ENCODE measurements around the gene CFAP57. TPM values are rescaled to one million over a fixed set of nuclear protein-coding genes. Genes with fewer than 3 reads are reported as not detected.

Gene CFAP57
- total RNA-seq, 4 donors from 2014 or later, result 0.10 to 0.81 (median 0.11) TPM; not detected in 1

- 93% methylated on average over 5 of the region's 6 CpGs for WGBS
- TF ChIP-seq POLR2AphosphoS5 (IDR thresholded peaks at IDR 0.05), result no peak
- no peak for TF ChIP-seq POLR2A (IDR thresholded peaks at IDR 0.05)
- TF ChIP-seq EP300 (IDR thresholded peaks at IDR 0.05), result no peak
- TF ChIP-seq, protein P1, sequence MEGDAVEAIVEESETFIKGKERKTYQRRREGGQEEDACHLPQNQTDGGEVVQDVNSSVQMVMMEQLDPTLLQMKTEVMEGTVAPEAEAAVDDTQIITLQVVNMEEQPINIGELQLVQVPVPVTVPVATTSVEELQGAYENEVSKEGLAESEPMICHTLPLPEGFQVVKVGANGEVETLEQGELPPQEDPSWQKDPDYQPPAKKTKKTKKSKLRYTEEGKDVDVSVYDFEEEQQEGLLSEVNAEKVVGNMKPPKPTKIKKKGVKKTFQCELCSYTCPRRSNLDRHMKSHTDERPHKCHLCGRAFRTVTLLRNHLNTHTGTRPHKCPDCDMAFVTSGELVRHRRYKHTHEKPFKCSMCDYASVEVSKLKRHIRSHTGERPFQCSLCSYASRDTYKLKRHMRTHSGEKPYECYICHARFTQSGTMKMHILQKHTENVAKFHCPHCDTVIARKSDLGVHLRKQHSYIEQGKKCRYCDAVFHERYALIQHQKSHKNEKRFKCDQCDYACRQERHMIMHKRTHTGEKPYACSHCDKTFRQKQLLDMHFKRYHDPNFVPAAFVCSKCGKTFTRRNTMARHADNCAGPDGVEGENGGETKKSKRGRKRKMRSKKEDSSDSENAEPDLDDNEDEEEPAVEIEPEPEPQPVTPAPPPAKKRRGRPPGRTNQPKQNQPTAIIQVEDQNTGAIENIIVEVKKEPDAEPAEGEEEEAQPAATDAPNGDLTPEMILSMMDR (IDR thresholded peaks at IDR 0.05), result no peak
- Histone ChIP-seq H3K4me1 (peaks cover 7% of the 10 kb centered on the region), H3K36me3 (no peaks in the 10 kb centered on the region), H3K4me3 (no peak overlapping the region), H3K9me3 (no peaks in the 10 kb centered on the region), H3K27me3 (no peaks in the 10 kb centered on the region), H3K27ac (no peak overlapping the region)
- no peak for DNase-seq (ENCODE audit: low spot score in 2 of 2)
Observed at GRCh38 chr1:43243299-43243698, 71.2 kb downstream of the CFAP57 start.

GRCh38 chr1:43246466-43247213, 74.5 kb downstream of the CFAP57 start:
- DNase-seq (ENCODE audit: low spot score in 2 of 2), result no peak
- Histone ChIP-seq H3K9me3 (no peaks in the 10 kb centered on the region), H3K4me3 (no peak overlapping the region), H3K27ac (no peak overlapping the region), H3K36me3 (no peaks in the 10 kb centered on the region), H3K27me3 (no peaks in the 10 kb centered on the region), H3K4me1 (no peaks in the 10 kb centered on the region)
- 97% methylated on average over 4 of the region's 4 CpGs for whole genome bisulfite sequencing
- TF ChIP-seq POLR2A (IDR thresholded peaks at IDR 0.05) (no peak), POLR2AphosphoS5 (IDR thresholded peaks at IDR 0.05) (no peak), EP300 (IDR thresholded peaks at IDR 0.05) (no peak)
- TF ChIP-seq, protein P1 (IDR thresholded peaks at IDR 0.05), result no peak

- Histone ChIP-seq H3K27me3 (no peaks in the 10 kb centered on the region), H3K27ac (no peak overlapping the region), H3K4me1 (no peaks in the 10 kb centered on the region), H3K9me3 (no peaks in the 10 kb centered on the region), H3K36me3 (no peaks in the 10 kb centered on the region), H3K4me3 (no peak overlapping the region)
- no peak for TF ChIP-seq POLR2A (IDR thresholded peaks at IDR 0.05)
- no peak for TF ChIP-seq POLR2AphosphoS5 (IDR thresholded peaks at IDR 0.05)
- TF ChIP-seq EP300 (IDR thresholded peaks at IDR 0.05), result no peak
- TF ChIP-seq, protein P1 (IDR thresholded peaks at IDR 0.05), result no peak
- WGBS, result 80% methylated on average over 6 of the region's 6 CpGs
- DNase-seq (ENCODE audit: low spot score in 2 of 2), result no peak
Observed at GRCh38 chr1:43247256-43247921, 75.3 kb downstream of the CFAP57 start.

GRCh38 chr1:43250351-43250761, 78.2 kb downstream of the CFAP57 start:
- Histone ChIP-seq H3K4me3 (no peak overlapping the region), H3K27ac (no peak overlapping the region), H3K4me1 (no peaks in the 10 kb centered on the region), H3K9me3 (no peaks in the 10 kb centered on the region), H3K27me3 (no peaks in the 10 kb centered on the region), H3K36me3 (no peaks in the 10 kb centered on the region)
- TF ChIP-seq POLR2A (IDR thresholded peaks at IDR 0.05) (no peak), EP300 (IDR thresholded peaks at IDR 0.05) (no peak), POLR2AphosphoS5 (IDR thresholded peaks at IDR 0.05) (no peak)
- TF ChIP-seq, protein P1 (IDR thresholded peaks at IDR 0.05), result no peak
- WGBS, result 75% methylated on average over 3 of the region's 3 CpGs
- DNase-seq (ENCODE audit: low spot score in 2 of 2), result no peak

GRCh38 chr1:43251024-43251423, 78.9 kb downstream of the CFAP57 start:
- no peak overlapping the region for H3K27ac ChIP-seq
- H3K9me3 ChIP-seq, result no peaks in the 10 kb centered on the region
- H3K4me3 ChIP-seq, result no peak overlapping the region
- no peaks in the 10 kb centered on the region for H3K27me3 ChIP-seq
- H3K36me3 ChIP-seq, result no peaks in the 10 kb centered on the region
- DNase-seq (ENCODE audit: low spot score in 2 of 2), result no peak
- TF ChIP-seq EP300 (IDR thresholded peaks at IDR 0.05), result no peak
- TF ChIP-seq, protein P1 (IDR thresholded peaks at IDR 0.05), result no peak
- TF ChIP-seq POLR2AphosphoS5 (IDR thresholded peaks at IDR 0.05), result no peak
- no peak for TF ChIP-seq POLR2A (IDR thresholded peaks at IDR 0.05)
- 93% methylated on average over 5 of the region's 5 CpGs for WGBS
- H3K4me1 ChIP-seq, result no peaks in the 10 kb centered on the region

All from suprapubic skin (tissue), 4 donors.